Osteocyte (in vitro differentiated cells): ENCODE data around the gene BTG3. TPM values are rescaled to one million over a fixed set of nuclear protein-coding genes. Genes with fewer than 3 reads are reported as not detected.

Experiments used
- DNase-seq: peaks from one replicate; pipeline ENCODE4 v3.0.0; 2021; ENCODE audit warnings: mixed read lengths; ENCODE audit not compliant: unreplicated experiment; ENCODE audit errors: extremely low spot score
- H3K27ac Mint-ChIP-seq: one replicate; pipeline ENCODE4 v1.8.0; 2021; ENCODE audit warnings: mild to moderate bottlenecking, mixed read lengths; ENCODE audit not compliant: unreplicated experiment
- H3K27me3 Mint-ChIP-seq: one replicate; pipeline ENCODE4 v1.8.0; 2021; ENCODE audit warnings: mixed read lengths; ENCODE audit not compliant: unreplicated experiment
- H3K36me3 Mint-ChIP-seq: one replicate; pipeline ENCODE4 v1.8.0; 2021; ENCODE audit warnings: mixed read lengths; ENCODE audit not compliant: unreplicated experiment
- H3K4me1 Mint-ChIP-seq: one replicate; pipeline ENCODE4 v1.8.0; 2021; ENCODE audit warnings: mixed read lengths; ENCODE audit not compliant: unreplicated experiment
- H3K4me3 Mint-ChIP-seq: one replicate; pipeline ENCODE4 v1.8.0; 2021; ENCODE audit warnings: mild to moderate bottlenecking, moderate library complexity, mixed read lengths; ENCODE audit not compliant: unreplicated experiment
- H3K9me3 Mint-ChIP-seq: one replicate; pipeline ENCODE4 v1.8.0; 2021; ENCODE audit warnings: mixed read lengths; ENCODE audit not compliant: unreplicated experiment
- CTCF ChIP-seq: fragments of 200-600 bp; sonication (generic); IDR thresholded peaks from 2 replicates; pipeline ENCODE4 v1.5.0; 2021; ENCODE audit warnings: antibody characterized with exemption, mild to moderate bottlenecking, moderate library complexity
- total RNA-seq: library from RNA; stranded (reverse); gene quantifications from 2 replicates; pipeline ENCODE4 v1.2.1, GENCODE V29; 2021

The BTG3 gene
- total RNA-seq, 1 donor from 2014 or later, result 21.5 TPM

- Mint-ChIP-seq H3K27me3 (peaks cover under 1% of the 10 kb centered on the region), H3K27ac (no peak overlapping the region), H3K36me3 (no peaks in the 10 kb centered on the region), H3K9me3 (no peaks in the 10 kb centered on the region), H3K4me3 (no peak overlapping the region), H3K4me1 (no peaks in the 10 kb centered on the region)
- TF ChIP-seq CTCF, result no peak
- no peak for DNase-seq
Measured at GRCh38 chr21:17631195-17631594, 18.5 kb upstream of the BTG3 start.

GRCh38 chr21:17622018-17622417 lies 9.3 kb upstream of the BTG3 start:
- H3K4me3 Mint-ChIP-seq, result no peak overlapping the region
- no peak for DNase-seq
- peaks cover 25% of the 10 kb centered on the region for H3K27me3 Mint-ChIP-seq
- no peaks in the 10 kb centered on the region for H3K9me3 Mint-ChIP-seq
- no peak for TF ChIP-seq CTCF
- no peaks in the 10 kb centered on the region for H3K36me3 Mint-ChIP-seq
- H3K4me1 Mint-ChIP-seq, result no peaks in the 10 kb centered on the region
- H3K27ac Mint-ChIP-seq, result no peak overlapping the region

- Mint-ChIP-seq H3K4me1 (peaks cover 3% of the 10 kb centered on the region), H3K27me3 (no peaks in the 10 kb centered on the region), H3K36me3 (no peaks in the 10 kb centered on the region), H3K9me3 (no peaks in the 10 kb centered on the region), H3K4me3 (no peak overlapping the region), H3K27ac (no peak overlapping the region)
- no peak for DNase-seq
- no peak for TF ChIP-seq CTCF
Measured at GRCh38 chr21:17616831-17617230, 4.1 kb upstream of the BTG3 start.

- H3K36me3 Mint-ChIP-seq, result peaks cover 4% of the 10 kb centered on the region
- no peaks in the 10 kb centered on the region for H3K9me3 Mint-ChIP-seq
- H3K4me1 Mint-ChIP-seq, result peaks cover 22% of the 10 kb centered on the region
- peak overlapping the region; percentile 73 for H3K4me3 Mint-ChIP-seq
- H3K27me3 Mint-ChIP-seq, result no peaks in the 10 kb centered on the region
- TF ChIP-seq CTCF, result no peak
- H3K27ac Mint-ChIP-seq, result peak overlapping the region; percentile 79
- no peak for DNase-seq
Measured at GRCh38 chr21:17613242-17613676, 558 bp upstream of the BTG3 start.

- peaks cover 25% of the 10 kb centered on the region for H3K4me1 Mint-ChIP-seq
- peak overlapping the region; percentile 97 for H3K27ac Mint-ChIP-seq
- no peaks in the 10 kb centered on the region for H3K27me3 Mint-ChIP-seq
- H3K9me3 Mint-ChIP-seq, result no peaks in the 10 kb centered on the region
- no peak for TF ChIP-seq CTCF
- H3K4me3 Mint-ChIP-seq, result peak overlapping the region; percentile 93
- peaks cover 12% of the 10 kb centered on the region for H3K36me3 Mint-ChIP-seq
- DNase-seq, result no peak
Measured at GRCh38 chr21:17612023-17612564, 607 bp downstream of the BTG3 start.
